IMR-90 (cell line): ENCODE data around the gene GABRE. TPM values are rescaled to one million over a fixed set of nuclear protein-coding genes. Genes with fewer than 3 reads are reported as not detected.

Experiments used
- ATAC-seq: fragments of 200-7000 bp; cut with Tn5 transposase; 2 replicates; pipeline ENCODE4 v1.9.1; 2020; ENCODE audit warnings: low read depth, mild to moderate bottlenecking, moderate library complexity
- BruUV-seq: library from RNA; stranded (reverse); fragments of 400-500 nt; replicated peaks from 2 replicates; lab custom pipeline; 2021; lab: Mats Ljungman, UMichigan
- CTCF ChIA-PET: fragments of 300-600 bp; formaldehyde crosslinking; extraction: SDS; loops from one replicate; lab custom pipeline; 2021; ENCODE audit warnings: antibody characterized with exemption; lab: Yijun Ruan, JAX
- POLR2A ChIA-PET: fragments of 300-600 bp; sonication (Branson Sonifier 250); formaldehyde crosslinking; loops from one replicate; lab custom pipeline; 2022; ENCODE audit warnings: antibody characterized with exemption; ENCODE audit not compliant: unreplicated experiment; lab: Charles Lee
- DNase-seq: peaks from one replicate; pipeline ENCODE4 v3.0.0; 2013
- H2AFZ ChIP-seq: replicated peaks from 2 replicates; pipeline ENCODE3; 2013; ENCODE audit warnings: low read length, mild to moderate bottlenecking; ENCODE audit not compliant: poor library complexity
- H2AK5ac ChIP-seq: 2 replicates; pipeline ENCODE4 v1.6.1; 2013; ENCODE audit warnings: low read depth, low read length, inconsistent platforms
- H2AK9ac ChIP-seq: replicated peaks from 2 replicates; pipeline ENCODE3; 2013; ENCODE audit warnings: mild to moderate bottlenecking, low read depth, low read length, moderate library complexity; ENCODE audit not compliant: poor library complexity
- H2BK120ac ChIP-seq: 2 replicates; pipeline ENCODE4 v1.6.1; 2013; ENCODE audit warnings: low read depth, low read length, inconsistent platforms
- H2BK15ac ChIP-seq: 3 replicates; pipeline ENCODE4 v1.6.1; 2013; ENCODE audit warnings: low read depth, low read length, inconsistent platforms
- H2BK20ac ChIP-seq: 2 replicates; pipeline ENCODE4 v1.6.1; 2013; ENCODE audit warnings: low read depth, mild to moderate bottlenecking, inconsistent platforms, low read length, moderate library complexity
- H2BK5ac ChIP-seq: 2 replicates; pipeline ENCODE4 v1.6.1; 2013; ENCODE audit warnings: mild to moderate bottlenecking, low read depth, low read length, inconsistent platforms; ENCODE audit not compliant: poor library complexity, severe bottlenecking
- H3K14ac ChIP-seq: replicated peaks from 2 replicates; pipeline ENCODE4 v1.6.1; 2013; ENCODE audit warnings: low read depth, low read length, inconsistent platforms
- H3K18ac ChIP-seq: 2 replicates; pipeline ENCODE4 v1.6.1; 2013; ENCODE audit warnings: low read depth, low read length, control low read depth
- H3K23ac ChIP-seq: 2 replicates; pipeline ENCODE4 v1.6.1; 2013; ENCODE audit warnings: low read depth, low read length, inconsistent platforms
- H3K27ac ChIP-seq: 2 replicates; pipeline ENCODE4 v1.5.1; 2013; ENCODE audit warnings: mild to moderate bottlenecking, control low read depth, low read length; ENCODE audit not compliant: insufficient read depth
- H3K27me3 ChIP-seq: 2 replicates; pipeline ENCODE4 v1.6.1; 2013; ENCODE audit warnings: low read length; ENCODE audit not compliant: control insufficient read depth, insufficient read depth
- H3K36me3 ChIP-seq: 2 replicates; pipeline ENCODE4 v1.6.1; 2013; ENCODE audit warnings: low read length, mixed read lengths; ENCODE audit not compliant: control insufficient read depth, insufficient read depth
- H3K4ac ChIP-seq: 2 replicates; pipeline ENCODE4 v1.6.1; 2013; ENCODE audit warnings: low read depth, low read length, inconsistent platforms
- H3K4me1 ChIP-seq: 2 replicates; pipeline ENCODE4 v1.6.1; 2013; ENCODE audit warnings: low read length, mixed read lengths; ENCODE audit not compliant: control insufficient read depth, insufficient read depth
- H3K4me2 ChIP-seq: 2 replicates; pipeline ENCODE4 v1.6.1; 2013; ENCODE audit warnings: low read depth, mild to moderate bottlenecking, control low read depth, low read length, moderate library complexity
- H3K4me3 ChIP-seq: 2 replicates; pipeline ENCODE4 v1.5.1; 2013; ENCODE audit warnings: low read depth, mild to moderate bottlenecking, control low read depth, low read length, moderate library complexity; ENCODE audit not compliant: insufficient read depth
- H3K56ac ChIP-seq: 2 replicates; pipeline ENCODE4 v1.6.1; 2013; ENCODE audit warnings: low read length, inconsistent platforms; ENCODE audit not compliant: insufficient read depth; ENCODE audit errors: extremely low read depth
- H3K79me1 ChIP-seq, 2 experiments: 2 replicates each; pipeline ENCODE4 v1.6.1; 2013; ENCODE audit warnings: low read length in 2 of 2, inconsistent platforms in 1 of 2, low read depth in 1 of 2
- H3K9ac ChIP-seq: 2 replicates; pipeline ENCODE4 v1.6.1; 2013; ENCODE audit warnings: low read depth, low read length, control low read depth
- H3K9me1 ChIP-seq: 2 replicates; pipeline ENCODE4 v1.6.1; 2013; ENCODE audit warnings: low read length, inconsistent platforms; ENCODE audit not compliant: insufficient read depth
- H3K9me3 ChIP-seq: 2 replicates; pipeline ENCODE4 v1.6.1; 2013; ENCODE audit warnings: low read length; ENCODE audit not compliant: control insufficient read depth, insufficient read depth
- H4K20me1 ChIP-seq: 2 replicates; pipeline ENCODE4 v1.6.1; 2013; ENCODE audit warnings: low read length, inconsistent platforms; ENCODE audit not compliant: insufficient read depth
- H4K5ac ChIP-seq: 2 replicates; pipeline ENCODE4 v1.6.1; 2013; ENCODE audit warnings: mild to moderate bottlenecking, low read depth, low read length, control low read depth
- H4K8ac ChIP-seq, 2 experiments: 2 replicates each; pipeline ENCODE4 v1.6.1; 2013; ENCODE audit warnings: low read depth in 2 of 2, low read length in 2 of 2, control low read depth in 1 of 2, inconsistent platforms in 1 of 2
- H4K91ac ChIP-seq: 2 replicates; pipeline ENCODE4 v1.6.1; 2013; ENCODE audit warnings: low read depth, low read length, inconsistent platforms; ENCODE audit not compliant: insufficient read depth
- CHD1 ChIP-seq: IDR thresholded peaks from 2 replicates; pipeline ENCODE4 v1.6.1; 2012; ENCODE audit warnings: low read depth, low read length, improper control_type of control experiment
- ELK1 ChIP-seq: fragments of 150-350 bp; IDR thresholded peaks from 2 replicates; pipeline ENCODE4 v1.6.1; 2016; ENCODE audit warnings: low read depth, mild to moderate bottlenecking, low read length, moderate library complexity, borderline replicate concordance
- FOS ChIP-seq: fragments of 150-350 bp; IDR thresholded peaks from 2 replicates; pipeline ENCODE4 v1.6.1; 2016; ENCODE audit warnings: low read depth, low read length
- MAZ ChIP-seq: IDR thresholded peaks from 2 replicates; pipeline ENCODE4 v1.6.1; 2012; ENCODE audit warnings: low read depth, mild to moderate bottlenecking, low read length, improper control_type of control experiment, moderate library complexity, borderline replicate concordance
- NFE2L2 ChIP-seq: fragments of 150-350 bp; IDR thresholded peaks from 2 replicates; pipeline ENCODE4 v1.6.1; 2016; ENCODE audit warnings: low read depth, mild to moderate bottlenecking, low read length
- POLR2A ChIP-seq: IDR thresholded peaks from 2 replicates; pipeline ENCODE4 v1.6.1; 2012; ENCODE audit warnings: mild to moderate bottlenecking, low read depth, low read length
- RCOR1 ChIP-seq: IDR thresholded peaks from 2 replicates; pipeline ENCODE4 v1.6.1; 2012; ENCODE audit warnings: mild to moderate bottlenecking, low read length, improper control_type of control experiment; ENCODE audit not compliant: insufficient replicate concordance
- RFX5 ChIP-seq: IDR thresholded peaks from 2 replicates; pipeline ENCODE4 v1.8.0; 2012; ENCODE audit warnings: low read depth, mild to moderate bottlenecking, low read length, moderate library complexity
- dilution Hi-C: fragments of 300-500 bp; cut with HindIII; formaldehyde crosslinking; loops from one replicate; pipeline ENCODE4 v1.14.3; 2018; ENCODE audit warnings: low sequenced_read_pairs; ENCODE audit not compliant: unreplicated experiment
- in situ Hi-C: fragments of 300-500 bp; cut with MboI; formaldehyde crosslinking; loops from 3 replicates; pipeline ENCODE4 v1.14.3; 2019; ENCODE audit warnings: low sequenced_read_pairs, inconsistent platforms, mixed read lengths
- intact Hi-C: fragments of 100-400 bp; cut with micrococcal nuclease; formaldehyde crosslinking; loops from 2 replicates; pipeline ENCODE4 v1.10.0; 2022
- polyA plus RNA-seq, 3 experiments: library from polyadenylated mRNA; depleted of rRNA; stranded (reverse); fragments of >200 nt; gene quantifications; 2 replicates each; pipeline ENCODE4 v1.2.3, GENCODE V29; 2012; ENCODE audit warnings: low replicate concordance in 1 of 3
- total RNA-seq: library from RNA; depleted of rRNA; stranded (reverse); fragments of >200 nt; gene quantifications from 2 replicates; pipeline ENCODE4 v1.2.3, GENCODE V29; 2012
- TF ChIP-seq, protein P1 (sequence below): conservative IDR thresholded peaks from 2 replicates; pipeline ENCODE4 v1.5.1; 2012; ENCODE audit warnings: mild to moderate bottlenecking, low read depth, low read length, improper control_type of control experiment

GABRE gene
- total and polyA plus RNA-seq, 2 of the 4 experiments (the other 2 are of a cell fraction) = 1.3 to 1.6 TPM

DNA sequence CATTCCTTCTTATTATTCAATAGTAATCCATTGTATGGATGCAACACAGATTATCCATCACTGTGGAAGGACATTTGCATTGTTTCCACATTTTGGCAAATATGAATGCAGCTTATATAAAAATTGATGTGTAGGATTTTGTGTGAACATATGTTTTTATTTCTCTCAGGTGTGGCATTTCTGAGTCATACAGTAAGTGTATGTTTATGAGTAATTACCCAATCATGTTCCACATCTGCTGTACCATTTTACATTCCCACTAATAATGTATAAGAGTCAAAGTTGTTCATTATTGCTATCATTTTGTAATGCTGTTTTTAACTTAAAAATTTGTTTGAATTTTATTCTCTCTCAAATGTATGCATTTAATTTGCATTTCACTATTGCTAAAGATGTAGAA lies 36.3 kb downstream of the GABRE start:
- H2AK5ac ChIP-seq = no peak overlapping the region
- no peak overlapping the region for H3K9ac ChIP-seq
- H3K27me3 ChIP-seq = no peaks in the 10 kb centered on the region
- no peaks in the 10 kb centered on the region for H3K9me1 ChIP-seq
- H3K9me3 ChIP-seq = no peaks in the 10 kb centered on the region
- POLR2A ChIA-PET = no interaction called here
- no peak overlapping the region for H3K14ac ChIP-seq
- CTCF ChIA-PET = no interaction called here
- DNase-seq (no peak), ATAC-seq (no peak)
- no peak overlapping the region for H2BK5ac ChIP-seq
- H4K8ac ChIP-seq = no peak overlapping the region
- H2AK9ac ChIP-seq = no peak overlapping the region
- no peaks in the 10 kb centered on the region for H3K79me1 ChIP-seq
- no peak overlapping the region for H2BK20ac ChIP-seq
- no peak overlapping the region for H2AFZ ChIP-seq
- H3K56ac ChIP-seq = no peak overlapping the region
- no peak overlapping the region for H2BK15ac ChIP-seq
- no peaks in the 10 kb centered on the region for H4K20me1 ChIP-seq
- in situ Hi-C loops (no loop called here), intact Hi-C loops (no loop called here), dilution Hi-C loops (no loop called here)
- no peak overlapping the region for H4K91ac ChIP-seq
- H3K4me2 ChIP-seq = no peak overlapping the region
- TF ChIP-seq, protein P1, sequence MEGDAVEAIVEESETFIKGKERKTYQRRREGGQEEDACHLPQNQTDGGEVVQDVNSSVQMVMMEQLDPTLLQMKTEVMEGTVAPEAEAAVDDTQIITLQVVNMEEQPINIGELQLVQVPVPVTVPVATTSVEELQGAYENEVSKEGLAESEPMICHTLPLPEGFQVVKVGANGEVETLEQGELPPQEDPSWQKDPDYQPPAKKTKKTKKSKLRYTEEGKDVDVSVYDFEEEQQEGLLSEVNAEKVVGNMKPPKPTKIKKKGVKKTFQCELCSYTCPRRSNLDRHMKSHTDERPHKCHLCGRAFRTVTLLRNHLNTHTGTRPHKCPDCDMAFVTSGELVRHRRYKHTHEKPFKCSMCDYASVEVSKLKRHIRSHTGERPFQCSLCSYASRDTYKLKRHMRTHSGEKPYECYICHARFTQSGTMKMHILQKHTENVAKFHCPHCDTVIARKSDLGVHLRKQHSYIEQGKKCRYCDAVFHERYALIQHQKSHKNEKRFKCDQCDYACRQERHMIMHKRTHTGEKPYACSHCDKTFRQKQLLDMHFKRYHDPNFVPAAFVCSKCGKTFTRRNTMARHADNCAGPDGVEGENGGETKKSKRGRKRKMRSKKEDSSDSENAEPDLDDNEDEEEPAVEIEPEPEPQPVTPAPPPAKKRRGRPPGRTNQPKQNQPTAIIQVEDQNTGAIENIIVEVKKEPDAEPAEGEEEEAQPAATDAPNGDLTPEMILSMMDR = no peak
- no peak for TF ChIP-seq POLR2A
- TF ChIP-seq MAZ = no peak
- no peak for TF ChIP-seq RFX5
- no peak for TF ChIP-seq ELK1
- TF ChIP-seq RCOR1 = no peak
- no peak for TF ChIP-seq CHD1
- TF ChIP-seq NFE2L2 = no peak
- TF ChIP-seq FOS = no peak
- no TSS peak for BruUV-seq
- no peak overlapping the region for H4K5ac ChIP-seq
- no peak overlapping the region for H2BK120ac ChIP-seq
- no peak overlapping the region for H3K4me3 ChIP-seq
- no peak overlapping the region for H3K27ac ChIP-seq
- no peak overlapping the region for H3K18ac ChIP-seq
- H3K4me1 ChIP-seq = no peaks in the 10 kb centered on the region
- H3K4ac ChIP-seq = no peak overlapping the region
- no peak overlapping the region for H3K23ac ChIP-seq
- no peaks in the 10 kb centered on the region for H3K36me3 ChIP-seq
